CD4-positive, alpha-beta T cell treated with Interleukin-6 at 100 ng/mL for 8 hours (primary cell): ENCODE data around the gene SMARCC2.
"Not testable (repeated sequence)": the region's sequence is repeated elsewhere in the genome, so short reads cannot be mapped to it uniquely, and the experiment has no call there.

Experiments used
- DNase-seq: peaks from one replicate; pipeline ENCODE4 v3.0.0-alpha.2; 2020; ENCODE audit warnings: mixed read lengths, low spot score

The SMARCC2 gene

DNA sequence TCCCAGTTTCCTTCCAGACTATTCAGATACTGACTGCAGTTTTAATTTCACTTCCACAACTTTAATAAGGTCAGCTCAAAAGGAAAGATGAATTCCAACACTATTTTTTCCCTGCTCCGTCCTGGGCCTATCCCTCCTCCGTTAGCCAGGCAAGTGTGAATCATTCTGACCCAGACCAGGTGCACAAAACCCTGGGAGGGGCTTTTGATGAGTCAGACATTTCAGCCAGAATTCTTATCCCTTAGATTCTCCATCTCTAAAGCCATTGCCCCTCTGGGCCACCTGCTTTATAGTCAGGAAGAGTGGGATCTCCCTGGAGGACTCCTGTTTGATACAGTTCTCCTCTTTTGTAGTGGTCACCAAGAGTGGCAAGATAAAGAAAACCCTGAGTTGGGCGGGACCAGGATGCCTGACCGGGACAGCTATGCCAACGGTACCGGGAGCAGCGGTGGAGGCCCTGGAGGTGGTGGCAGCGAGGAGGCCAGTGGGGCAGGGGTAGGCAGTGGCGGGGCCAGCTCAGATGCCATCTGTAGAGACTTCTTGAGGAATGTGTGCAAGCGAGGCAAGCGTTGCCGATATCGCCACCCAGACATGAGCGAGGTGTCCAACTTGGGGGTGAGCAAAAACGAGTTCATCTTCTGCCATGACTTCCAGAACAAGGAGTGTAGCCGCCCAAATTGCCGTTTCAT is 69.0 kb downstream of the SMARCC2 start:
- no peak for DNase-seq

DNA sequence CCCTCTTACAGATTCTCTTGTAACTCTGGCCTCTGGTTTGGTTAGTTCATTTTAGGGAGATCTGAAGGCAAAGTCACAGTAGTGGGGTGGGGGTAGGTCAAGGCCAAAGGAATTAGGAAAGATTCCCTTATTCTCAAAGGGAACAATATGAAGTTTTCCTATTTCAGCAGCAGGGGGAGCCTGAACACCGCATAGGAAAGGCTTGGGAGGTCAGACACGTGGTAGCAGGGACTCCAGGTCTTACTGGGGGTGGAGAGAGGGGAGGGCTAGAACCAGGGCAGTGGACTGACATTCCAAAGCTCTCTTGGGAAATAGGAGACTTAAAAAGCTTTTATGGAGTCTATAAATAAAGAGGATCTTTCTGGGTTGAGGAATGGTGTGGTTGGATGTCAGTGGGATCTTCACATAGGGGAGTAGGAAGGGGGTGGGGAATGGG is 69.9 kb downstream of the SMARCC2 start:
- peak; percentile 72 for DNase-seq

GRCh38 chr12:56118688-56119357 is 70.5 kb downstream of the SMARCC2 start:
- DNase-seq, result no peak

DNA sequence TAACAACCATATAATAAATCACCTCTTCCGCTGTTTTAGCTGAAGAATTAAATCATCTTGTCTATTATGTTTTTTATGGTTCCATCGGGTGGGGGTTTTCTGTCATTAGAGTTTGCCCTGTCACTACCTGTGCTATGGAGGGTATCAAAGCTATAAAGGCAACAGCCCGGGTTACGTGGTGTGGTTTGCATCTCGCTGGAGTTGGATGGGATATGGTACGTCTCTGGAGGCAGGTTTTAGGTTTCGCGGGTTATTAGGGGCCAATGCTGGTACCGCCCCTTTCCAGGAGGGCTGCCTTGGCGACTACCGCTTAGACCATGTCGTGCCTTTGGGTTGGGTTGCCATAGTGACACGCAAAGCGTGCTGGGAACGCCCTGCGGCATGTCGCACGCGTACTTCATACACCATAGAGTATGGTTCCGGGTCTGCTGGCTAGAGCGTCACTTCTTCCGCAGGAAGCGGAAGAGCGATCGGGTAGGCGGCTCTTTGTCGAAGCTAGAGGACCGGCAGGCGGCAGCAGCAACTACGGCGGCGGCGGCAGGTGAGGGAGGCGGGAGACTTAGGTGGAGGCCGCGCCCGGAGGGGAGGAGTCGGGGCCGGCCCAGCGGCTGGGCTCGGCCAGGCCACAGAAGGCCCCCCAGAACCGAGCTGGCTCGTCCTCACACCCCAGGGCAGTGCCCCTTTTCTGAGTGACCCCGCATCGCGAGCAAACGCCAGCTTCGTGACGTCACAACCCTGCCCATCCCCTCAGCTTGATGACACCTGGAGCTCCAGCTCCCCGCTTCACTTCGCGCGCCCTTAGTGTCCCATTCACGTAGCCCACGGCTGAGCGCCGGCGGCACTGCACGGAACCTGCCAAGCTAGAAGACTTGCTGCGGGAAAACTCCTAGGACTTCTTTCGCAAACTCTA is 71.2 kb downstream of the SMARCC2 start, which contains the start of gene ZC3H10:
Gene ZC3H10, plus strand, starts transcription at position 489 of the 910 bp plus-strand sequence. CDS start 2,297 bp downstream, outside the sequence.
- DNase-seq, result peak; percentile 97

DNA sequence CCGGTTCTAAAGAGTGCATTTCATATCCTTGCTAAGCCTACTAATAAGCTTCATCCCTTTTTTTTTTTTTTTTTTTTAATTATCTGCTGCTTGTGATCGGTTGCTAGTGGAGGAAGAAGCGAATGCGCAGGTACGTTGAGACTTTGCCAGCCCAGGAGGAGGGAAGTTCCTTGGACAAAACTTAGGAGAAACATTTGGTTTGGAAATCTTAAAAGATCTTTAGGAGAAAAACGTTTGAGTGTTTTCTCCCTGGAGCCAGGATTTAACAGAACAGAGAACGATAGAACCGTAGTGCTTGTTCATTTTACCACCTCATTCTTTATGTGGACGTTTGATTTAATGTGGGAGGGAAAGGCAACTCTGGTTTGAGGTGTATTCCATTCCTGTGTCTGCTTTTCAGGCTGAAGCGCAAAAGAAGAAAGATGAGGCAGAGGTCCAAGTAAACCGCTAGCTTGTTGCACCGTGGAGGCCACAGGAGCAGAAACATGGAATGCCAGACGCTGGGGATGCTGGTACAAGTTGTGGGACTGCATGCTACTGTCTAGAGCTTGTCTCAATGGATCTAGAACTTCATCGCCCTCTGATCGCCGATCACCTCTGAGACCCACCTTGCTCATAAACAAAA is 72.1 kb downstream of the SMARCC2 start:
- not testable (repeated sequence) for DNase-seq

- peak; percentile 92 for DNase-seq
These were observed 72.8 kb downstream of the SMARCC2 start, which contains the start of gene RPL41 for GRCh38 chr12:56116267-56117081. RPL41 (plus strand) TSS chr12:56116633.

- no peak for DNase-seq
These were observed 74.0 kb downstream of the SMARCC2 start for GRCh38 chr12:56115329-56115728.

- DNase-seq, result no peak
These were observed 75.2 kb downstream of the SMARCC2 start for GRCh38 chr12:56114084-56114483.
